Inflammatory macrophage treated with lipopolysaccharide for 1 hour (primary cell): Measurements from ENCODE around the gene ROBO1.
"Not testable (repeated sequence)": the region's sequence is repeated elsewhere in the genome, so short reads cannot be mapped to it uniquely, and the experiment has no call there.

Experiments
- DNase-seq, 2 donors: peaks; one replicate each; pipeline ENCODE4 v3.0.0-alpha.2; 2020 to 2022

ROBO1 gene

DNA sequence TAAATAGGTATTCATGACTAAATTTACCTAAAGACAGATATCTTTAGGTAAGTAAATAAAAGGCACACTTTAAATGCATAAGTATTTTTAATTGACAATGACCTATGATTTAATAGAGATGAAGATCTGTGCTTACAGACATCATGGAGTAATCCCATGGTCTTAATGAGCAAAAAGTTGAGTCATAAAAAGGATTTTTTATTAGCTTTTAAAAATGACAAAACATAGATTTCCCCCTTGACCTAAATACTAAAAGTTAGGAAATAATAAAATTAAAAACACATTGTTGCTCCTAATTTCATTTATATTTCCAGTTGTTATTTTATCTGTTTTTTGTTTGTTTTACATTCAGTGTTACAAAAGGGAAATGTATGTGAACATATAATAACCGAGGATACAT lies 1005.7 kb downstream of the ROBO1 start:
- no peak for DNase-seq

DNA sequence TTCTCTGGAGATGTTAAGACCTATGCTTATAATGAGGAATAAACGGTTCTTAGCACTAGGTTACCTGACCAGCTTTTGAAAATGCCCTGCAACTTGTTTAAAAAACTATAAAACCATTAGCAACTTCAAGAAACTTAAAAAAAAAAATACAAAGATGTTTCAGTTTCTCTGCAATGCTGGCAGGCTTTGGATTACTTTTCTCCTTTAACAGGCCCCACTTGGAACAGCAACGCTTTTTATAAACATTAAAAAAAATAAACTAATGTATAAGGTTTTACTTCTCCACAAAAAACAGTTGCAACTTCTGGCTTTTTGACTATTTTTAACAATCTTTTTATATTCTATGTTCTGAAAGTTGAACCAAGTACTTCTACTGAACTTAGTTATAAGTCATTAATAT lies 1006.7 kb downstream of the ROBO1 start:
- no peak for DNase-seq

DNA sequence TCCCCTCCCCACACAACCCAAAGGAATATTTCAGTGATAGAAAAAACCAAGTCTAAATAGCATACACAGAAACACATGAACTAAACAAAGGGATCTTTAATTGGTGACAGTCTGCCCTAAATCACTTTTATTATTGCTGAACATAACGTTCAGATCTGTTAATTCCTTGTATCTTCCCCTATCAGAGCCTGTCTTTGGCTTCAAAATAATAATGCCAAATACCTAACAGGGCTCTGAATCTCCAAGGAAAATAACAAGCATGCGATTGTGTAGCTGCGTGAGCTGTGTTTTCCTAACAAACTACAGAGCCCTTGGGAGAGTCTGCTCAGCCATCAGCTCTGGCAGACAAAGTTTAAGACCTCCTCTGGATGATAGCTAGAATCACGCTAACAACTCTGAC lies 1010.1 kb downstream of the ROBO1 start:
- DNase-seq, result no peak

DNA sequence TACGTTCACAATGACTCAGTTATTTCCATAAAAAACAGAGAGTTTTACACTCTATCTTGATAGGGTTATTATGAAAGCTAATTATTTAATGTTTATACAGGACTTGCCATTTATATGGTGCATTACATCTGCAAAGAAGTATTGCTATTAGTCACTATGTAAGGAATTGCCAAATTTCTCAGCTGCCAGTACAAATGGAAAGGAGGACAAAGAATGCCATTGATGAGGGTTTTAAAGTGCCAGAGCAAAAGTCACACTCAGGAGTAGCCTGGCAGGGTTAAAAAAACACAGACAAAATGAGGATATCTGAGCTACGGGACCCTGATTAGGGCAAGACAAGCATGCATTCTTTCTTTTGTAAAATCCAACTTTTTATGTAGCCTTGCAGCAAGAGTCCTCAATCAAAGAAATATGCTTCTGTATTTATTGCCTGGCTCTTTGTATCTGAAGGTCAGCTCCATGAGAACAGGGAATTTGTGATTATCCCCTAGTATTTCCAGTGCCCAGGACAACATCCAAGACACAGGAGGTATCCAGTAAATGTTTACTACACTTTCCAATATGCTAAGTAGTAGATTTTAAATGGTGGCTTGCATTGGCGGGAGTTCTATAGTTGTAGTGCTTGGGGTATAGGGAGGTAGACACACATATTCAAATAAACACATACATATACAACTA lies 1013.6 kb downstream of the ROBO1 start:
- no peak for DNase-seq

DNA sequence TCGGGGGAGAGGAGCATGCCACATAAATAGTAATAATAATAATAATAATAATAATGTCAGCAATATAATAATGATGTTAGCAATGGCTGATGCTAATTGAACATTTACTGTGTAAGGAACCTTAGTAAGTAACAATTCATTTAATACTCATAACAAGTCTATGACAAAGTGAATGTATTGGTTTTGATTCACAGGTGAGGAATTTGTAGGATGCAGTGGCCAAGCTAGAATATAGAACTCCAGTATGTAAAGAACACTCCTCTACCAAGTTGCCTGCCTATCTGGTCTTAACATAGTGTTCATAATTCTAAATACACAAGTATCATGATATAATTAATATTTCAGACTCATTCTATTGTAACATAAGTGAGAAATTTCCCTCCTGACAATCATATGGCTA lies 1016.5 kb downstream of the ROBO1 start:
- no peak for DNase-seq

DNA sequence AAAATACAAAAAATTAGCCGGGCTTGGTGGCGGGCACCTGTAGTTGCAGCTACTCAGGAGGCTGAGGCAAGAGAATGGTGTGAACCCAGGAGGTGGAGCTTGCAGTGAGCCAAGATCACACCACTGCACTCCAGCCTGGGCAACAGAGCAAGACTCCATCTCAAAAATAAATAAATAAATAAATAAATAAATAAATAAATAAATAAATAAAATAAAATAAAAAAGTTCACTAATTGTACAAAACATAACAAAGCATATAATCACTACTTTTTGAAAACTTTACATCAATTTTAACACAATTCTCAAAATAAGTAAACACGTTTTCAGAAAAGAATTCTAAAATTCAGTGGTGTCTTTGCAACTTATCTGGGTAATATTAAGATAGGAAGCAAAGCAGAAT lies 1017.5 kb downstream of the ROBO1 start:
- not testable (repeated sequence) for DNase-seq

DNA sequence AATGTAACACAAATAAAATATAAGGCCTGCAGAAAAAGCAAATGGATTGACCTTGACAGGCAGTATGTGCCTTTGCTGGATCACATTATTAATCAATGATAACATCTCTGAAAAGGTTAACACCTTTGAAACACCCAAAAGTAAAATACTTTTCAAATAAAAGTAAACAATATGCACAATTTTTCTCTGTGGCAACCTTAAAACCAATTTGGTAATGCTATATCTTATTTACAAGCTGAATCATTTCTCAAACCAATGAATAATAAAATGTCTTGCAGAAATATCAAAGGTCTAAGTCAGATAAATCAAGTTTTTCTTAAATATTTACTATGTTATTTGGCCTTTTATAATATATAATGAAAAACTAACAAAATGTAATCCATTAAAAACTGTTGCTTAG lies 1018.7 kb downstream of the ROBO1 start:
- DNase-seq, result no peak

DNA sequence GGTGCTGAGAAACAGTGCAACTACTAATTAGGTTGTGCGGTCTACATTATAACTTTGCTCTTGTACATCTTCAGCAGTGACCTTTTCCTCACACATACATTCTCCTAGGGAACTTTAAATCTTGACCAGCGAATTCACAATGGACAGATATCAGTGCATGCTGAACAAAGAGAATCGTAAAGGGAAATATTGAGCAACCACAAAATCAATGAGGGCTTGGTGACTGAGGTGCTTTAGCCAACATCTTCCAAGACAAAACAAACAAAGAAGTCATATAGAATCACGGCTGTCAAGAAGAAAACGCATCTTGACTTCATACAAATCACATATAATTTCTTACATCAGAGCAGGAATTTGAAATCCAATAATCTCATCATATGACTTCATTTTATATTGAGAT lies 1022.0 kb downstream of the ROBO1 start:
- DNase-seq, result no peak

DNA sequence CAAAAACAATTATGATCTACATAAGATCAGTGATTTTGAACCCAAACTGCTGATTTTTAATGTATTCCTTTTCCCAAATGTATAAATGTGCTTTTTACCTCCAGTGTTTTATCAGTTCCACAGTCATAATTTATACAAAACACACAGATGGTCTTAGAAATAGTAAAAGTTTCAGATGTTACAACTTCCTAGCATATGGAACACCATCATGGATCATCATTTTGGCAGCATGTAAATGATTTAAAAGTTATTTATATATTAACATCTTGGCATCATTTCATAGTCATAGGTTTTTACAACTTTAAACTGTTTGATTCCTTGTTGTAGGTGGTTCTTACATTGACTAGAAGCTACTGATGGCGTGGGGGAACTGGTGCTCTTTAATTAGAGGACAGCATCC lies 1025.3 kb downstream of the ROBO1 start:
- no peak for DNase-seq

DNA sequence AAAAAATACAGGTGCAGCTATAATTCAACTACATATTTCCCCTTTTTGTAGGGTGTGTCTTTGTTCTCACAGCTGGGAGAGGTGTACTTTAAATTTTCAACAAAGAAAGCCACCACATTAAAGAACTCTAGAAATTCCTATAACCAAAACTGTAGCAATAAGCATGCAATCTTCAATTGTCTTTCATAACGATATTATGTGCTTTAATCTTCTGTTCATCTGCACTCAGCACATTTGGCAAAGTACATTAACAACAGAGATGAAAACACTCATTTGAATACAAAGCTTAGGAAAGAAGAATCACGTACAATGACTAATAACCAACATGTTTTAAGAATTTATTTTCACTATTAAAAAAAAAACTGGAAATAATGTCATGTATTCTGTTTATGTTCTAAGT lies 1025.8 kb downstream of the ROBO1 start:
- no peak for DNase-seq

DNA sequence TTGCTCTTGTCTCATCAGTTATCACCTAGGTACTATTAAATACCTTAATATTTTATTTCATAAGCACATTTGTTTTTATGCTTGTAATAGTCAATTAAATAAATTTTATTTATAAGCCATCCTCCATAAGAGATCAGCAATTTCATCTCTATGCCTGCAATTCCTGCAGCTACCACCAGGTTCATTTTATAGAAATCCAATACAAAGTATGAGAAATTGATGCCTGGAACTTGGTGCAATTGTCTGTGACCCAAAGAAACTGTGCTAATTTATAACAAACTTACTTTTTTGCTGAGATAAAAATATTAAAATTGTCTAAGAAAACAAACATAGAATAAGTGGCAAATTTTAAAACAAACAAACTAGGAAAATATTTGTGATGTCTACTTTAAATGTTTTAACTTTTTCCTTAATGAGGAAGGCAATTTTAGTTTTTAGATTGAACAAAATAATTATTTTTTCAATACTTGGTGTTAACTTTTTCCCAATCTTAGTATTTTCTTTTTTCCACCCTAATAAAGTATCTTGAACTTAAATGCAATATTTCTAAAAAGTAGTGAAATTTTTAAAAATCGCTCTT lies 1026.6 kb downstream of the ROBO1 start:
- peak in 1 of 2 donors; percentile 20 for DNase-seq

DNA sequence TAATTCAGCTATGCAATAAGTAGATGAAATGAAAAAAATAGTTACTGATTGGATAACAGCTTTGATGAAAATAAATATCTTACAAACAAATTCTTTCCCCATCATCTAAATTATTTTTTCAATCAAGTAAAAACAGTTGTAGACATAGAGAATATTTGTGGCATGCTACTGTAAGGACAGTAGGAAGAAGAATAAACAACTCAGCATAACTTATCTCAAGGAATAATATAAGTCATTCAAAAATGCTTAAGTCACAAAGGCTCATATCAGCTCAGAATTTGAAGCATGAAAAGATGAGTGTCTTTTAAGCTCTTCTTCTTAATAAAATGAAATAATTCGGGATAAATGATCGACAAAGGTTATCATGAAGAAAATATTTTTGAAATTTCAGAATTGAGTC lies 1029.0 kb downstream of the ROBO1 start:
- no peak for DNase-seq

DNA sequence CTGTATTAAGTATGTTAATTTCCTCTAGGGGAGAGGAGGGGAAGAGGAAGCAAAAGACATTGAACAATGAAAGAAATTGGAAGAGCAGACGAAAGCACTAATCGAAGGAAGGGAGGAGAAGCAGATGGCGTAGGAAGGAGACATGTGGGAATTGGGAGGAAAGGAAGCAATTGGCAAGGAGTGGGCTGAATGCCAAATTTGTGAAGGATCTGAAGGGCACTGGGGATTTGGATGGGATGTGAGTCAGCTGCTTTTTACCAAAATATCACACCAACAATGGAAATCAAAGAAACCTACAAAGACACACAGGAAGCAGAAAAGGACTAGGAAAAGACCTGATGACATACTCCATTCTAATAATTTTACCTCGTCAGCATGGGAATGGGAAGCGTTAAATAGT lies 1029.8 kb downstream of the ROBO1 start:
- no peak for DNase-seq

DNA sequence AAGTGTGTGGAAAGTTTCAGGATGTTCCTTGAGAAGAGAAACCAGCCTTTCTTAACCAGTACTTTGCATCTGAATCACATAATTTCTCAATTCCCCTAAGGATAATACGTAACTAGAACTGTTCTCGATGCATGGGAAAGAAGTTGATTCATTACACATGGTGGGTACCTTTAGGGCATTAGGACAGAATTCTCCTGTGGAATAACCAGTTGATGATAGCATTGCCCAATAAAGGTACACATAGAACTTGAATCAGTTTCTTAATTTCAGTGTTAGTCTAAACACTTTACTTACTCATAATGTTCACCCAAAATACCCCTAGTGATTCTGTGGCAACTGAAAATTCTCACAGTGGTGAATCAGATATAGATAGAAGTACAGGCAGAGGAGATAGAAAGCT lies 1030.9 kb downstream of the ROBO1 start:
- DNase-seq, result no peak

DNA sequence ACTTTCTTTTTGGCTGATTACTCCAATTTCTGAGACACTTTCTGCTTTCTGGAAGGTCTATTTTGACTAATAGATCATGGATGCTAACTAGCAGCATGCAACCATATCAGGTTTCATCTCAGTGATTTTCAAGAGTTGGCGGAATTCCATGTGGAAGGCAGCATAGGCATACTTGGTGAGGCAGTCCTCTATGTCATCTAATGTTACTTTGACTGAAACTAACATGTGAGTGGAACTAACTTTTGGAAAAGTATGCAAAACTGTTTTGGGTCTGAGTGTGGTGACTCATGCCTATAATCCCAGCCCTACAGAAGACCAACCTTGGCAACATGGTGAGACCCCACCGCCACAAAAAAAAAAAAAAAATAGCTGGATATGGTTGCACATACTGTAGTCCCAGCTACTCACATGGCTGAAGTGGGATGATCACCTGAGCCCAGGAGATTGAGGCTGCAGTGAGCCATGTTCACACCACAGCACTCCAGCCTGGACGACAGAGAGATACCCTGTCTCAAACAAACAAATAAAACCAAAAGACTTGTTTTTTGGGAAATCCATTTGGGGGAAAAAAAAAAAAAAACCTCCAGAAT lies 1033.7 kb downstream of the ROBO1 start:
- no peak for DNase-seq

DNA sequence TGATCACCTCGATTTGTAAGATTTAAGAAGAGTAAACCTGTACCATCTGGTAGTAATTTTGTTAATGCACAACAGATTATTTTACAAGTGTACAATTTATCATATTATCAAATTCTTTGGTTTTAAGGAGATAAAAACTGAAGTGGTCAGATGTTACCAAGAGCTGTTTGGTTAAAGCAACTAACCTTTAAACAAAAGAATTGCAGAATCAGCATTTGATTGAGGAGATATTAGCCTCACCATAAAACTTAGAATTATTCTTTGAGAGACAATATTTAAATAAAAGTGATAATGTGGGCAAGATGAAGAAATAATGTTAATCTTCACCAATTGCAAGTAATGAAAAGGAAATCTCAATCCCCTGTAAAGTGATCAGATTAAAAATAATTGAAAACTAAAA lies 1034.9 kb downstream of the ROBO1 start:
- DNase-seq, result no peak

DNA sequence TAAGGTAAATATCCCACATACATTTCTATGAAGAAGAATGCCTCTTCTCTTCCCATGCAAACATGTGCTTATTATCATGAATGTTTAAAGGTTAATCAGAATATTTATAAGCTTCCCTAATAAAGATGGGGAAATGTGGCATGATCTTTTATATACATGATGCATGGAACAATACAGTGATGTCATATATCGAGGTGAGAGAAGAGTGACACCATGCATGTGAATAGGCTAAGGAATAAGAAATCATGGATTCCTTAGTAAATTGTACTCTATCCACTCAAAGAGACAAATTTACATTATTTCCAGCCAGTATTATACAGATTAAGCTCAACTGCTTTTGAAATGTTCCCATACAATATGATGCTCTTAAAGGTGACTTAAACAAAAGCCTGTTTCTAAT lies 1035.3 kb downstream of the ROBO1 start:
- DNase-seq, result no peak

DNA sequence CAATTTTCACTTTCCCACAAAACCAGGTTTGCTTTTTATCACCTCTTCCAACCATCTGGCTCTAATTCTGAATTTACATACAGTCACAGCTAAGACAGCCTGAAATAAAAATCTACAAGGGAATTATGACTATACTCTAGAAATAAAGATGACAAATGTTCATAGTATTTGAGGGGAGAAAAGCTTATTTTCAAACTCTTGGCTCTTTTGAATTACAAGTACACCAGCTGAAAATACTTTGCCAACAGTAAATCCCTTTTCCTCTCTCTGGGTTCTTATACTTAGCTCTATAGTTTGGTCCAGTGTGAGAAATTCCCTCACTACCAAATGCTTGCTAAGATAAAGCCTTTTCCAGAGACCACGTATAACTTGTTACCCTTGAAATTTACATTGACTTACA lies 1037.9 kb downstream of the ROBO1 start:
- no peak for DNase-seq

DNA sequence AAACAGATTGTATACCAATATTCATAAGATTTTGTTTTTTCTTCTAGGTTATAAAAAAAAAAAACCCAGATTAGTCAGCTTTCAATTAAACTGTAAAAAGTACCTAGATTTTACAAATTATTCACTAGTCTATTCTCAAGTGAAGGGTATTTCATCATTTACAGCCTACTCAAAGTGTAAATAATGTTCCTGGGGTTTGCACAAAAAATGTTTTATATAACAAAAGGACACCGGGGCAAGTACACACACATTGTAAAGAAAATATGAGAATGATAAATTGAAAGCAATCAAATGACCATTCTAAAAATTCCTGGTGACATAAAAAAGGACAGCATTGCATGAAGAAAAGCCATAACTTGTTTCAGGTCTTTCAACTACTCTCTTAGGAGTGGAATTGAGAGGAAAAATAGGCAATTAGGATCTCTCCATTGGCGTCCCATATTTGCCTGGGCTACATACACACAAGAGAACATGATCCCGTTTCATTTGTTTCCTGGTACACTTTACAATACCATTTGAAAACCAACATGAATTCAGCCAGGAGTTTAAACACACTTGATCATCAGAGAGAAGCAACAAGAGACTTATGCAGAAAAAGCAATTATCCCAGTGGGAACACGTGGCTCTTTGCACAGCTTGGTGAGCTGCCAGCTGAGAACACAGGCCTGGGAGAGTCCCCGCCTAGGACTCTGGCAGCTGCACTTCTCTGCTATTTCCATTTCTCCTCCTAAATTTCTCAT lies 1039.2 kb downstream of the ROBO1 start:
- DNase-seq, result no peak

DNA sequence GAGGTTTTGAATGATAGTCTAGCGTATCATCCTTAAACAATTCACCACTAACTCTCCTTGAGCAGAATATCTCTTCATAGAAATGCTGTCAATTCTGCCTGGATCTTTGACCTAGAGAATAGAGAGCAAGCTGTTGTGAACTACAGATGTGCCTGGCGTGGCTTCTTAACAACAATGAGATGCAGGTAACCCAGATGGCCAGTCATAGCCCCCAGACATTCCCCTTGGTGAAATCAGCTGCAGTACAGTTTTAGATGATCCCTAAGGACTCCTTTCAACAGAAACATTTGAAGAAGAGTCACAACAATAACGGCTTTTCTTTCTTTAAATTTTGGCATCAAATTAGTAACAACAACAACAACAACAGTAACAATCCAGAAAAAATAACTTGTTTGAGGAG lies 1041.3 kb downstream of the ROBO1 start:
- no peak for DNase-seq

DNA sequence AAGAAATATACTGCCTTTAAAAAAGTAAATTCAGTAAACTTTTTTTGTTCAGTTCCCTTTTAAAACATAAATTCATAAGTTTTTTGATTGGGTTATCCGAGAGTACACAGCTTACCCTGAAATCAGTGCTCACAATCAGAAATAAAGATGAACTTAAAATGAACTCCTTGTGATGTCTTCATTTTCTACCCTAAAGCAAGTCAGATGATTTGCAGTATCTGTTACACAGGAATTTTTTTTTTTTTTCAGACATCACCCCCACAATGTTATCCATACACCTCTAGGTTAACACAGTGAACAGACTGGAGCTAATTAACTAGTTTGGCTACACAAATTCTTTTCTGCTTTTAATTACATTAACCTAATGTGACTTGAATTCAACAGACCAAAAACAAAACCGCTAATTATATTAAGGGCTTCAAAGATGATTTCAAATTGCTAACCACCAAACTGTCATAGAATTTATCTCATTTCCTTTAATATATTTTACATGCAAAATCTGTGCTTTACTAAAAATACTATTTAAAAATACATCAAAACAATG lies 1042.0 kb downstream of the ROBO1 start:
- DNase-seq, result no peak

DNA sequence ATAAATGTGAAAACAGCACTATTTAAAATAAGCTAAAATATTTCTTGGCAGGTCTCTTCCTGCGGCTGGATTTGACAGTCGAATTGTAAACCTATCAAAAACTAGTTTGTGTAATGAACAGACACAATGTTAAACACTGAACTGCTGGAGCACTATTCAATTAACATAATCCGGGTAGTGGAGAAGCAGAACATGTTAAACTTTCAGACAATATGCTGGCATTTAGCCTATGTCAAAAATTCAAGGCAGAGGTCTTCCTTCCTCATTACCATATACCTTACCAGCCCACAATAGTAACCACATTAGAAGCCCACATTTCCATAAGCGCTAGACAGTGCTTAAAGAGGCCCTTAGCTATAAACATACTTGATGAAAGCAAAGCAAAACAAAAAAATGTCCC lies 1042.9 kb downstream of the ROBO1 start:
- no peak for DNase-seq

DNA sequence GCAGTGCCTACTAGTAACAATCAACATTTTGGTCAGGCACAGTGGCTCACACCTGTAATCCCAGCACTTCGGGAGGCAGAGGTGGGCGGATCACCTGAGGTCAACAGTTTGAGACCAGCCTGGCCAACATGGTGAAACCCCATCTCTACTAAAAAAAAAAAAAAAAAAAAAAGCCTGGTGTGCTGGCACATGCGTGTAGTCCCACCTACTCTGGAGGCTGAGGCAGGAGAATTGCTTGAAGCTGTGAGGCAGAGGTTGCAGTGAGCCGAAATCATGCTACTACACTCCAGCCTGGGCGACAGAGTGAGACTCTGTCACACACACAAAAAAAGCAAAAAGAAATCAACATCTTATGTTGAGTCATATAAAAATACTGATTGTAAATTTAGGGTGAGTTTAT lies 1043.4 kb downstream of the ROBO1 start:
- DNase-seq, result not testable (repeated sequence)
